ENCODE measurements around the gene CUX1.

Gene CUX1

DNA sequence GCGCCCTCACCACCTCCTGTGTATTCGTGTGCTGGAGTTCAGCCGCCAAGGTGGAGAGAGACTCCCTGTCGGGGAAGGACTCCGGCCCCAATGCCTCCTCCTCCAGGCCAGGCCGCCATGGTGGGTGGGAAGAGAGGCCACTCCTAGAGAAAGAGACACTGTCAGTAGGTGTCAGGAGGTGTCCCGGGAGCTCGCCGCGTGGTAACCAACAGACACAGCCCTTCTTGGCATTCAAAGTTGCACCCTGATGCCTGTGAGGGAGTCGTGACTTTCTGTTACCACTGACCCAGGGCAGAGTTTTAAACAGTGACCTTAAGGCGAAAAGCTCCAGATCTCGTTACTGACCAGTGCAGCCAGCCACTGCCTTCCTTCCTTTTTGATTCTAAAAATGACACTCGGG, 155.2 kb downstream of the CUX1 start:
- Histone ChIP-seq H3K27ac (ENCODE audit: low read length) (no peak overlapping the region), H3K79me2 (ENCODE audit: insufficient read depth, low read length) (peaks cover 92% of the 10 kb centered on the region), H3K4me1 (ENCODE audit: insufficient read depth, low read length) (no peaks in the 10 kb centered on the region)

DNA sequence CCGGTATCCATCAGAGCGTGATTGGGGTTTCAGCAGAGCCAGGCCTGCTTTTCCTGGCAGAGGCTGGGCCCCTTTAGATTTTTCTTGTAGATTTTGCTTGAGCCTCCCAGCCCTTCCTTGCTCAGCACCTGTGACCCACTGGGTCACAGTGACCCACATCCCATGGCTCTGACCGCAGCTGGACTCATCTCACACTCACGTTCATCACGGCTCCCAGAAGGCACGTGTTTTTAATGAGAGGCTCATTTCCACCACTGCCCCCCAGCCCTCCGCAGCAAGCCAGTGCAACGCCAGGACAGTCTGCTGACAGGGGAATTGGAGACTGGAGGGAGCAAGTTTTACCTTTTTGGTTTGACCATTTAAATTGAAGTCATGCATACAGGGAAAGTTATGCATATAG, 155.7 kb downstream of the CUX1 start:
- no peak overlapping the region for H3K4me2 ChIP-seq (ENCODE audit: insufficient read depth, low read length)
- peaks cover 10% of the 10 kb centered on the region; the same call in 1 of the 2 replicates for H3K36me3 ChIP-seq (ENCODE audit: insufficient read depth, low read length)
- H3K9ac ChIP-seq (ENCODE audit: low read depth, low read length): no peak overlapping the region
- TF ChIP-seq, protein P1, sequence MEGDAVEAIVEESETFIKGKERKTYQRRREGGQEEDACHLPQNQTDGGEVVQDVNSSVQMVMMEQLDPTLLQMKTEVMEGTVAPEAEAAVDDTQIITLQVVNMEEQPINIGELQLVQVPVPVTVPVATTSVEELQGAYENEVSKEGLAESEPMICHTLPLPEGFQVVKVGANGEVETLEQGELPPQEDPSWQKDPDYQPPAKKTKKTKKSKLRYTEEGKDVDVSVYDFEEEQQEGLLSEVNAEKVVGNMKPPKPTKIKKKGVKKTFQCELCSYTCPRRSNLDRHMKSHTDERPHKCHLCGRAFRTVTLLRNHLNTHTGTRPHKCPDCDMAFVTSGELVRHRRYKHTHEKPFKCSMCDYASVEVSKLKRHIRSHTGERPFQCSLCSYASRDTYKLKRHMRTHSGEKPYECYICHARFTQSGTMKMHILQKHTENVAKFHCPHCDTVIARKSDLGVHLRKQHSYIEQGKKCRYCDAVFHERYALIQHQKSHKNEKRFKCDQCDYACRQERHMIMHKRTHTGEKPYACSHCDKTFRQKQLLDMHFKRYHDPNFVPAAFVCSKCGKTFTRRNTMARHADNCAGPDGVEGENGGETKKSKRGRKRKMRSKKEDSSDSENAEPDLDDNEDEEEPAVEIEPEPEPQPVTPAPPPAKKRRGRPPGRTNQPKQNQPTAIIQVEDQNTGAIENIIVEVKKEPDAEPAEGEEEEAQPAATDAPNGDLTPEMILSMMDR (IDR thresholded peaks at IDR 0.05; ENCODE audit: borderline replicate concordance, extremely low read depth, low read length, poor library complexity, severe bottlenecking): no peak
- no peak for TF ChIP-seq EZH2 (IDR thresholded peaks at IDR 0.05; ENCODE audit: borderline replicate concordance, low read depth, low read length, severe bottlenecking)
- peaks cover 15% of the 10 kb centered on the region for H4K20me1 ChIP-seq (ENCODE audit: insufficient read depth, low read length)
- H3K27ac ChIP-seq (ENCODE audit: low read length): no peak overlapping the region
- no peaks in the 10 kb centered on the region for H3K9me3 ChIP-seq (ENCODE audit: insufficient read depth, low read length, severe bottlenecking)
- DNase-seq (no peak), ATAC-seq (ENCODE audit: insufficient read depth, low read depth) (no peak)
- no peak overlapping the region for H2AFZ ChIP-seq (ENCODE audit: low read depth, low read length)
- no peaks in the 10 kb centered on the region for H3K4me1 ChIP-seq (ENCODE audit: insufficient read depth, low read length)
- H3K27me3 ChIP-seq (ENCODE audit: insufficient read depth, low read length, poor library complexity): no peaks in the 10 kb centered on the region
- no peak overlapping the region for H3K4me3 ChIP-seq (ENCODE audit: low read depth in 1 of 2, low read length in 2 of 2)
- H3K79me2 ChIP-seq (ENCODE audit: insufficient read depth, low read length): peaks cover 92% of the 10 kb centered on the region

More for the DNA sequence above, 155.2 kb downstream of the CUX1 start:
- H3K36me3 ChIP-seq (ENCODE audit: insufficient read depth, low read length): peaks cover 10% of the 10 kb centered on the region; the same call in 1 of the 2 replicates
- H3K4me2 ChIP-seq (ENCODE audit: insufficient read depth, low read length): no peak overlapping the region
- TF ChIP-seq, protein P1 (IDR thresholded peaks at IDR 0.05; ENCODE audit: borderline replicate concordance, extremely low read depth, low read length, poor library complexity, severe bottlenecking): no peak
- TF ChIP-seq EZH2 (IDR thresholded peaks at IDR 0.05; ENCODE audit: borderline replicate concordance, low read depth, low read length, severe bottlenecking): no peak
- H3K27me3 ChIP-seq (ENCODE audit: insufficient read depth, low read length, poor library complexity): no peaks in the 10 kb centered on the region
- no peak overlapping the region for H3K9ac ChIP-seq (ENCODE audit: low read depth, low read length)
- no peak overlapping the region for H2AFZ ChIP-seq (ENCODE audit: low read depth, low read length)
- no peak for ATAC-seq (ENCODE audit: insufficient read depth, low read depth)
- no peaks in the 10 kb centered on the region for H3K9me3 ChIP-seq (ENCODE audit: insufficient read depth, low read length, severe bottlenecking)
- H3K4me3 ChIP-seq (ENCODE audit: low read depth in 1 of 2, low read length in 2 of 2): no peak overlapping the region
- H4K20me1 ChIP-seq (ENCODE audit: insufficient read depth, low read length): peaks cover 20% of the 10 kb centered on the region
- no peak for DNase-seq

DNA sequence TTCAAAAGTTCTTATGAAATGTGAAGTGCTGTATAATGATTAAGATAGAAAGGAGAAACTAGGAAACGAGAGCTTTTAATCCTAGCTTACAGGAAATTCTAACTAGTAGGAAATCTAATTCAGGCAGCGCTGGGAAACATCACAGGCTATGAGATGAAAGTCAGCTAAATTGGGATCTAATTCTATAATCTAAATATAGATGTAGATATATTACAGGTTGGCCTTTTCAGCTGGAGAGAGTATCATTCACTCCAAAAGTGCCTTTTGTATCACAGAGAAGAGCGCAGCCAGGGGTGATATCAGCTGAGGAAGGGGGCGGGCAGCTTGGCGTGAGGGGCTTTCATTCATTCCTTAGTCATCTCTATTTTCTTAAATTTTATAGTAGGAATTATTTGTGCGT, 157.0 kb downstream of the CUX1 start:
- H3K9me3 ChIP-seq (ENCODE audit: insufficient read depth, low read length, severe bottlenecking): no peaks in the 10 kb centered on the region
- no peak for ATAC-seq (ENCODE audit: insufficient read depth, low read depth)
- no peak for TF ChIP-seq EZH2 (IDR thresholded peaks at IDR 0.05; ENCODE audit: borderline replicate concordance, low read depth, low read length, severe bottlenecking)
- TF ChIP-seq, protein P1 (IDR thresholded peaks at IDR 0.05; ENCODE audit: borderline replicate concordance, extremely low read depth, low read length, poor library complexity, severe bottlenecking): no peak
- peaks cover 92% of the 10 kb centered on the region for H3K79me2 ChIP-seq (ENCODE audit: insufficient read depth, low read length)
- H3K4me2 ChIP-seq (ENCODE audit: insufficient read depth, low read length): no peak overlapping the region
- H4K20me1 ChIP-seq (ENCODE audit: insufficient read depth, low read length): peaks cover 10% of the 10 kb centered on the region
- peaks cover 10% of the 10 kb centered on the region; the same call in 1 of the 2 replicates for H3K36me3 ChIP-seq (ENCODE audit: insufficient read depth, low read length)
- H3K27ac ChIP-seq (ENCODE audit: low read length): no peak overlapping the region
- H3K27me3 ChIP-seq (ENCODE audit: insufficient read depth, low read length, poor library complexity): no peaks in the 10 kb centered on the region
- DNase-seq: no peak
- no peaks in the 10 kb centered on the region for H3K4me1 ChIP-seq (ENCODE audit: insufficient read depth, low read length)
- no peak overlapping the region for H3K4me3 ChIP-seq (ENCODE audit: low read depth in 1 of 2, low read length in 2 of 2)
- no peak overlapping the region for H2AFZ ChIP-seq (ENCODE audit: low read depth, low read length)
- no peak overlapping the region for H3K9ac ChIP-seq (ENCODE audit: low read depth, low read length)

DNA sequence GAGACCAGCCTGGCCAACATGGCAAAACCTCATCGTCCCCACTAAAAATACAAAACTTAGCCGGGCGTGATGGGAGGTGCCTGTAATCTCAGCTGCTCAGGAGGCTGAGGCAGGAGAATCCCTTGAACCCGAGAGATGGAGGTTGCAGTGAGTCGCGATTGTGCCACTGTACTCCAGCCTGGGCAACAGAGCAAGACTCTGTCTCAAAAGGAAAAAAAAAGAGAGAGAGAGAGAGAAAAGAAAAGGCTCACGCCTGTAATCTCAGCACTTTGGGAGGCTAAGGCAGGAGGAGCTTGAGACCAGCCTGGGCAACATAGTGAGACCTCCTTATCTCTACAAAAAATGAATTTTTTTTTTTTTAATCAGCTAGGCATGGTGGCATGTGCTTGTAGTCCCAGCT, 157.6 kb downstream of the CUX1 start:
- TF ChIP-seq, protein P1 (IDR thresholded peaks at IDR 0.05; ENCODE audit: borderline replicate concordance, extremely low read depth, low read length, poor library complexity, severe bottlenecking): no peak
- no peak for TF ChIP-seq EZH2 (IDR thresholded peaks at IDR 0.05; ENCODE audit: borderline replicate concordance, low read depth, low read length, severe bottlenecking)
- Histone ChIP-seq H3K36me3 (ENCODE audit: insufficient read depth, low read length) (peaks cover 10% of the 10 kb centered on the region; the same call in 1 of the 2 replicates), H3K27ac (ENCODE audit: low read length) (no peak overlapping the region; the same call in 1 of the 2 replicates), H3K27me3 (ENCODE audit: insufficient read depth, low read length, poor library complexity) (no peaks in the 10 kb centered on the region), H3K4me2 (ENCODE audit: insufficient read depth, low read length) (no peak overlapping the region), H2AFZ (ENCODE audit: low read depth, low read length) (no peak overlapping the region), H3K79me2 (ENCODE audit: insufficient read depth, low read length) (peaks cover 92% of the 10 kb centered on the region), H3K9me3 (ENCODE audit: insufficient read depth, low read length, severe bottlenecking) (no peaks in the 10 kb centered on the region), H3K4me3 (ENCODE audit: low read depth in 1 of 2, low read length in 2 of 2) (no peak overlapping the region), H4K20me1 (ENCODE audit: insufficient read depth, low read length) (peaks cover 10% of the 10 kb centered on the region), H3K9ac (ENCODE audit: low read depth, low read length) (no peak overlapping the region), H3K4me1 (ENCODE audit: insufficient read depth, low read length) (no peaks in the 10 kb centered on the region)
- DNase-seq: no peak
- ATAC-seq (ENCODE audit: insufficient read depth, low read depth): no peak
